Kidney epithelial cell (primary cell): ENCODE data around the gene NRP2. TPM values are rescaled to one million over a fixed set of nuclear protein-coding genes. Genes with fewer than 3 reads are reported as not detected.

Experiments
- DNase-seq: peaks from one replicate; pipeline ENCODE4 v3.0.0-alpha.2; 2010; ENCODE audit warnings: low read depth
- H3K27me3 ChIP-seq: 2 replicates; pipeline ENCODE4 v1.6.0; 2011; ENCODE audit warnings: low read length; ENCODE audit not compliant: control insufficient read depth, insufficient read depth
- H3K36me3 ChIP-seq: 2 replicates; pipeline ENCODE4 v1.5.1; 2011; ENCODE audit warnings: low read length; ENCODE audit not compliant: control insufficient read depth, insufficient read depth
- H3K4me3 ChIP-seq: 2 replicates; pipeline ENCODE4 v1.5.1; 2011; ENCODE audit warnings: low read depth, mild to moderate bottlenecking, control low read depth, low read length
- total RNA-seq: library from RNA; depleted of rRNA; stranded (reverse); fragments of >200 nt; gene quantifications from 2 replicates; pipeline ENCODE4 v1.2.3, GENCODE V29; 2015
- TF ChIP-seq, protein P1 (sequence below): IDR thresholded peaks from 2 replicates; pipeline ENCODE4 v1.5.1; 2011; ENCODE audit warnings: mild to moderate bottlenecking, moderate library complexity, low read length, control low read depth, inconsistent platforms; ENCODE audit not compliant: insufficient read depth, poor library complexity, severe bottlenecking

Gene NRP2
- total RNA-seq, 1 donor from 2014 or later, result 78.6 TPM

DNA sequence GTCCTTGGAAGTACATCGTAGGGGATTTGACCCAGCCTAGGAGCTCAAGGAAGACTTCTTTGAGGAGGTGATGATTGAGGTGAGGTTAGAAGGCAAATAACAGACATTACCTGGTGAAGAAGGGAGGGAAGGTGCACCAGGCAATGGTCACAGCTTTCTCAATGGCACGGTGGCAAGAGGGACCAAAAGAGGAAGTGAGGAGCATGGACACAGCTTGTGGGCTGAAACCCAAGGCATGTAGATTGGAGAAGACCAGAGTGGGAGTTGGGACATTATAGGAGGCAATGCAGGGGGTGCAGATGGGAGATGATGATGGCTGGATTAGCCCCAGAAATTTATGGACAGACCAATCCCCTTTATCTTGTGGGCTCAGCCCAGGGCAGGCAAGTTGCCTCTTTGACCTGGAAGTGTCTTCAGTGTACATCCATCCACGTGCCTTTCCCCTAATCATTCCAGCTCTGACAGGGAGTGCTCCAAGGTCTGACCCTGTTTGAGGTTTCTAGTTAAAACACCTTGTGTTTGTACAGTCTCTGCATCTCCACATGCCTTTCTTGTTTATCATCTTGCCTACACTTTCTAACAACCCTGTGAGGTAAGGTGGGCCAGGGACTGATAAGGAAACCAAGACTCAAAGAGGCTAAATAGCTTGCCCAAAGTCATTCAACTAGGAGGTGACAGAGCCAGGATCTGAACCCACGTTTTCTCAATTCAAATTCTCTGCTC is 59.1 kb downstream of the NRP2 start:
- Histone ChIP-seq H3K36me3 (peaks cover 2% of the 10 kb centered on the region), H3K4me3 (no peak overlapping the region), H3K27me3 (no peaks in the 10 kb centered on the region)
- TF ChIP-seq, protein P1, sequence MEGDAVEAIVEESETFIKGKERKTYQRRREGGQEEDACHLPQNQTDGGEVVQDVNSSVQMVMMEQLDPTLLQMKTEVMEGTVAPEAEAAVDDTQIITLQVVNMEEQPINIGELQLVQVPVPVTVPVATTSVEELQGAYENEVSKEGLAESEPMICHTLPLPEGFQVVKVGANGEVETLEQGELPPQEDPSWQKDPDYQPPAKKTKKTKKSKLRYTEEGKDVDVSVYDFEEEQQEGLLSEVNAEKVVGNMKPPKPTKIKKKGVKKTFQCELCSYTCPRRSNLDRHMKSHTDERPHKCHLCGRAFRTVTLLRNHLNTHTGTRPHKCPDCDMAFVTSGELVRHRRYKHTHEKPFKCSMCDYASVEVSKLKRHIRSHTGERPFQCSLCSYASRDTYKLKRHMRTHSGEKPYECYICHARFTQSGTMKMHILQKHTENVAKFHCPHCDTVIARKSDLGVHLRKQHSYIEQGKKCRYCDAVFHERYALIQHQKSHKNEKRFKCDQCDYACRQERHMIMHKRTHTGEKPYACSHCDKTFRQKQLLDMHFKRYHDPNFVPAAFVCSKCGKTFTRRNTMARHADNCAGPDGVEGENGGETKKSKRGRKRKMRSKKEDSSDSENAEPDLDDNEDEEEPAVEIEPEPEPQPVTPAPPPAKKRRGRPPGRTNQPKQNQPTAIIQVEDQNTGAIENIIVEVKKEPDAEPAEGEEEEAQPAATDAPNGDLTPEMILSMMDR, result no peak
- DNase-seq, result no peak

DNA sequence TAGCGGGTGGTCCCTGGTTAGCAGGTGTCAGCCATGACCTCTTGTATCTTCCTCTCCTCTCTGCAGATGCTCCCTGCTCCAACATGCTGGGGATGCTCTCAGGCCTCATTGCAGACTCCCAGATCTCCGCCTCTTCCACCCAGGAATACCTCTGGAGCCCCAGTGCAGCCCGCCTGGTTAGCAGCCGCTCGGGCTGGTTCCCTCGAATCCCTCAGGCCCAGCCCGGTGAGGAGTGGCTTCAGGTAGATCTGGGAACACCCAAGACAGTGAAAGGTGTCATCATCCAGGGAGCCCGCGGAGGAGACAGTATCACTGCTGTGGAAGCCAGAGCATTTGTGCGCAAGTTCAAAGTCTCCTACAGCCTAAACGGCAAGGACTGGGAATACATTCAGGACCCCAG is 60.8 kb downstream of the NRP2 start:
- no peak for DNase-seq
- Histone ChIP-seq H3K36me3 (peaks cover 2% of the 10 kb centered on the region), H3K4me3 (no peak overlapping the region), H3K27me3 (no peaks in the 10 kb centered on the region)
- TF ChIP-seq, protein P1, result no peak

DNA sequence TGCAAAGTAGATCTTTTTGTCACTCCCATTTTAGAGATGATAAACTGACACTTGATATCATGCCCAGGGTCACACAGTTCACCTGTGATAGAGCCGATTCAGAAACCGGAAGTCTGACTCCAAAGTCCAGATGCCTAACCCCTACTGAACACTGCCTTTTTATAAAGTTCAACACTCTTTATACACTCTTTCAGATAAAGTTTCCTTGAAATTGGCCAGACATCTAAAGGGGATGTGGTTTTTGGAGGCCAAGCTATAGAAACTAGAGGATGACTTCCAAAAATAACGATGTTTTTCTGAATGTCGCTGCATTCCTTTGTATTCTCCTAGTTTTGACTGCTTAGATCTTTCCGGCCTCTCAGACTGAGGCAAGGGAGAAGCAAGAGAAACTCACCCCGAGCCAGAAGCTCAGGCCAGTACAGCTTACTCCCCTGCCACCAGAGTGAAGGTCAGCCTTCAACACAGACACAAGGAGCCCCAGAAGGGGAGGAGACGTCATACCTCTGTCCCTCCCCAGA is 61.8 kb downstream of the NRP2 start:
- DNase-seq, result no peak
- Histone ChIP-seq H3K4me3 (no peak overlapping the region), H3K36me3 (peaks cover 2% of the 10 kb centered on the region), H3K27me3 (no peaks in the 10 kb centered on the region)
- TF ChIP-seq, protein P1, result no peak

DNA sequence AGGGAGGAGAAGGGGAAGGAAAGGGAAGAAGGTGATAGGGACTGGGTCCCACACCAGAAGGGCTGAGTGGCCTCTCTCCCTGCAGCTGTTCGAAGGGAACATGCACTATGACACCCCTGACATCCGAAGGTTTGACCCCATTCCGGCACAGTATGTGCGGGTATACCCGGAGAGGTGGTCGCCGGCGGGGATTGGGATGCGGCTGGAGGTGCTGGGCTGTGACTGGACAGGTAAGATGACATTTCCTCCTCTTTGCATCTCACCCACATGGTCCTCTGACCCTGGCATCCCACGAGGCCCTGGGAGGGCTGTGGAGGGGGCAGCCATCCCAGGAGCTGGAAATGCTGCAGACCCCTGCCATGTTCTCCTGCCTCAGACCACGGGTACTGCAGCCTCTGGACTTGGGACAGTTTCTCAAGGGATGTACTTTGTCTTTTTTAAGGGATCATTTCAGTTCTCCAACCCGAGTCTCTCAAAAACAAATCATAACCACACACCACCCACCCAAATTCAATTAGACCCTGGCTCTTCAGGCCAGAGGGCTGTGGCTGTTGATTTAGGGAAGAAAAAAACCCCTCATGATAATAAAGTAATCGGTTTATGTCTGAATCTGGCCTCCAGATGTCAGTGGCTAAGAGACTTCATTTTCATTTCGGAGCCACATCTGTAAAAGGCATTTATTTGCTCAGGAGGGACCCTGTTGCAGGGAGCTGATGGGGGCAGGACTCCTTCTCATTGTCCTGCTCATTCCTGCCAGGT is 63.5 kb downstream of the NRP2 start:
- Histone ChIP-seq H3K4me3 (no peak overlapping the region), H3K36me3 (peaks cover 2% of the 10 kb centered on the region), H3K27me3 (no peaks in the 10 kb centered on the region)
- TF ChIP-seq, protein P1, result no peak
- DNase-seq, result no peak

DNA sequence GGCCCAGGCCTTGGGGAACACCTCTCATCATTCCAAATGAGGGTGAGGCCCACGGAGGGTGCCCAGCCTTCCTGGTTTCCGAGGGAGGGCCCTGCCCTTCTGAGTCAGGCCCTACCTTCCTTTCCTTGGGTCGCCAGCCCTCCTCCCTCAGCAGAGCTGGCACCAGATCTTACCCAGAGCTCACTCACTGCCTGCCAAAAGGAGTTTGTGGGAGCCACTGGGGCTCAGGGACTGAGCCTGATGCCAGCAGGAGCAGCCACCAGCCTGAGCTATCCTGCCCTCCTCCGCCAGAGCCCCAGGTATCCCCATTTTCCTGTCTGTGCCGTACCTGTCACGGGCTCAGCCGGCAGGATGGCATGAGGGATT is 64.1 kb downstream of the NRP2 start:
- Histone ChIP-seq H3K4me3 (no peak overlapping the region), H3K27me3 (no peaks in the 10 kb centered on the region), H3K36me3 (peaks cover 2% of the 10 kb centered on the region)
- TF ChIP-seq, protein P1, result no peak
- DNase-seq, result no peak
